HepG2 (cell line): Measurements from ENCODE around the gene SH3GL2.

Source experiments
- CEBPB ChIP-seq: IDR thresholded peaks from 2 replicates; pipeline ENCODE4 v1.6.1; 2011; ENCODE audit warnings: low read depth, low read length, improper control_type of control experiment, borderline replicate concordance
- EZH2 ChIP-seq: conservative IDR thresholded peaks from 2 replicates; pipeline ENCODE4 v1.6.1; 2012; ENCODE audit warnings: mild to moderate bottlenecking, low read depth, low read length, moderate library complexity
- MAFK ChIP-seq, 2 experiments: IDR thresholded peaks in 1 of 2; conservative IDR thresholded peaks in 1 of 2; 2 replicates each; pipeline ENCODE4 v1.6.1; 2011; ENCODE audit warnings: improper control_type of control experiment in 2 of 2, low read length in 2 of 2
- REXO4 ChIP-seq: sonication (generic); formaldehyde crosslinking; IDR thresholded peaks from 2 replicates; pipeline ENCODE4 v1.8.0; 2022; ENCODE audit warnings: missing genetic modification reagents, mild to moderate bottlenecking, borderline replicate concordance
- ZNF292 ChIP-seq: sonication (generic); formaldehyde crosslinking; IDR thresholded peaks from 2 replicates; pipeline ENCODE4 v1.8.1; 2022; ENCODE audit warnings: mild to moderate bottlenecking, low read depth, missing genetic modification reagents, borderline replicate concordance
- ZNF501 ChIP-seq: sonication (generic); formaldehyde crosslinking; IDR thresholded peaks from 2 replicates; pipeline ENCODE4 v1.5.1; 2020; ENCODE audit warnings: mild to moderate bottlenecking, moderate library complexity, missing genetic modification reagents
- ZSCAN29 ChIP-seq: sonication (generic); formaldehyde crosslinking; conservative IDR thresholded peaks from 2 replicates; pipeline ENCODE4 v1.4.0; 2020; ENCODE audit warnings: mild to moderate bottlenecking, missing genetic modification reagents
- TF ChIP-seq, protein P1 (sequence below), 2 experiments: sonication (generic) in 1 of 2; formaldehyde crosslinking in 1 of 2; IDR thresholded peaks; 2 replicates each; pipeline versions ENCODE4 v1.5.1 to v1.6.1; 2011 to 2020; ENCODE audit warnings: borderline replicate concordance in 1 of 2, low read depth in 1 of 2, low read length in 1 of 2, mild to moderate bottlenecking in 1 of 2, missing genetic modification reagents in 1 of 2, moderate library complexity in 1 of 2
- TF ChIP-seq, protein P2 (sequence below): sonication (generic); formaldehyde crosslinking; IDR thresholded peaks from 2 replicates; pipeline ENCODE4 v1.5.0; 2020; ENCODE audit warnings: mild to moderate bottlenecking, missing genetic modification reagents, moderate library complexity
- TF ChIP-seq, protein P3 (sequence below): sonication (generic); formaldehyde crosslinking; IDR thresholded peaks from 2 replicates; pipeline ENCODE4 v1.5.0; 2020; ENCODE audit warnings: missing genetic modification reagents

DNA sequence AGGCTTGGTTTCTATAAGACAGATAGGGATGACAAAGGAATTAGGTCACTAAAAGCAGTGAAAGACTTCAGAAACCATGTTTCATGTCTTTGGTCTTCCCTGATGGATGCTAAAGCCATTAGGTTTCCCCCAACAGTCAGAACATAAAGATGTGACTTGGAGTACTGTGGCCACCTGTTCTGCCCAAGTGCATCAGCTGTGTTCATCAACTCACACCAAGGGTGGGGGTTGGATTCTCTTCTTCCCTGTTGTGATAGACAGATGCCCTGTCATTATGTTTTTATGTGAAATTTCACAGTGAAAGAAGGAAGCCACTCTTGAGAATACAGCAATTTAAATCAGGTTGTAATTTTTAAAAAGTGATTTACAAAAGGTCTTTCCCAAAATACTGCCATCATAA, 196.8 kb downstream of the SH3GL2 start:
- TF ChIP-seq EZH2 (no peak), ZNF501 (CRISPR knock-in tag) (no peak), MAFK (conservative IDR thresholded peaks at IDR 0.05 in 1 of 2, IDR thresholded peaks at IDR 0.05 in 1 of 2; ENCODE audit: low read length in 2 of 2) (no peak), ZNF292 (no peak), REXO4 (CRISPR knock-in tag) (no peak), CEBPB (no peak), ZSCAN29 (CRISPR knock-in tag) (no peak)
- TF ChIP-seq, protein P1, sequence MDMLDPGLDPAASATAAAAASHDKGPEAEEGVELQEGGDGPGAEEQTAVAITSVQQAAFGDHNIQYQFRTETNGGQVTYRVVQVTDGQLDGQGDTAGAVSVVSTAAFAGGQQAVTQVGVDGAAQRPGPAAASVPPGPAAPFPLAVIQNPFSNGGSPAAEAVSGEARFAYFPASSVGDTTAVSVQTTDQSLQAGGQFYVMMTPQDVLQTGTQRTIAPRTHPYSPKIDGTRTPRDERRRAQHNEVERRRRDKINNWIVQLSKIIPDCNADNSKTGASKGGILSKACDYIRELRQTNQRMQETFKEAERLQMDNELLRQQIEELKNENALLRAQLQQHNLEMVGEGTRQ (IDR thresholded peaks at IDR 0.05; ENCODE audit: low read depth, low read length), result no peak
- TF ChIP-seq, protein P1 (CRISPR knock-in tag; IDR thresholded peaks at IDR 0.05; ENCODE audit: borderline replicate concordance), result no peak
- TF ChIP-seq, protein P2, sequence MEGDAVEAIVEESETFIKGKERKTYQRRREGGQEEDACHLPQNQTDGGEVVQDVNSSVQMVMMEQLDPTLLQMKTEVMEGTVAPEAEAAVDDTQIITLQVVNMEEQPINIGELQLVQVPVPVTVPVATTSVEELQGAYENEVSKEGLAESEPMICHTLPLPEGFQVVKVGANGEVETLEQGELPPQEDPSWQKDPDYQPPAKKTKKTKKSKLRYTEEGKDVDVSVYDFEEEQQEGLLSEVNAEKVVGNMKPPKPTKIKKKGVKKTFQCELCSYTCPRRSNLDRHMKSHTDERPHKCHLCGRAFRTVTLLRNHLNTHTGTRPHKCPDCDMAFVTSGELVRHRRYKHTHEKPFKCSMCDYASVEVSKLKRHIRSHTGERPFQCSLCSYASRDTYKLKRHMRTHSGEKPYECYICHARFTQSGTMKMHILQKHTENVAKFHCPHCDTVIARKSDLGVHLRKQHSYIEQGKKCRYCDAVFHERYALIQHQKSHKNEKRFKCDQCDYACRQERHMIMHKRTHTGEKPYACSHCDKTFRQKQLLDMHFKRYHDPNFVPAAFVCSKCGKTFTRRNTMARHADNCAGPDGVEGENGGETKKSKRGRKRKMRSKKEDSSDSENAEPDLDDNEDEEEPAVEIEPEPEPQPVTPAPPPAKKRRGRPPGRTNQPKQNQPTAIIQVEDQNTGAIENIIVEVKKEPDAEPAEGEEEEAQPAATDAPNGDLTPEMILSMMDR (CRISPR knock-in tag), result no peak
- TF ChIP-seq, protein P3, sequence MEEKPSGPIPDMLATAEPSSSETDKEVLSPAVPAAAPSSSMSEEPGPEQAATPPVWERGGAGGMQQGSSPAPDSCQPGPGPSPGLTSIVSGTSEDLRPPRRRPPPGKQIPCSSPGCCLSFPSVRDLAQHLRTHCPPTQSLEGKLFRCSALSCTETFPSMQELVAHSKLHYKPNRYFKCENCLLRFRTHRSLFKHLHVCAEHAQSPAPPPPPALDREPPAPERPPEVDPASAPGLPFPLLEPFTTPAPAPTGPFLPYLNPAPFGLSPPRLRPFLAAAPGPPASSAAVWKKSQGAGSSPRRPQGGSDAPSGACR (CRISPR knock-in tag), result no peak
